ENCODE measurements around the gene DSC2. TPM values are rescaled to one million over a fixed set of nuclear protein-coding genes. Genes with fewer than 3 reads are reported as not detected.
A peak's percentile ranks its signal among the peaks of the same experiment; 100 is the strongest.

Gene DSC2
- 1.9 TPM for polyA plus RNA-seq (2013)

- H3K27me3 ChIP-seq (replicated peaks in 2 of 5; ENCODE audit: control insufficient read depth in 4 of 5, insufficient read depth in 5 of 5, low read length in 4 of 5) = peaks cover 0 to 43% (median 17%) of the 10 kb centered on the region in 5 experiments
- WGBS (ENCODE audit: insufficient coverage) = 5% methylated on average over 44 of the region's 44 CpGs
- no peaks in the 10 kb centered on the region for H3K36me3 ChIP-seq (ENCODE audit: control insufficient read depth in 4 of 4, insufficient read depth in 4 of 4, low read length in 3 of 4)
- peak in 2 of 3 donors; percentile 19 to 43 for DNase-seq
- ChIA-PET POLR2A (no interaction called here), CTCF (no interaction called here)
- peaks cover 4 to 19% (median 16%) of the 10 kb centered on the region in 4 experiments for H3K4me1 ChIP-seq (ENCODE audit: control extremely low read depth in 1 of 4, control insufficient read depth in 4 of 4, insufficient read depth in 4 of 4, low read length in 3 of 4)
- H3K9me3 ChIP-seq (ENCODE audit: control extremely low read depth in 1 of 5, control insufficient read depth in 4 of 5, insufficient read depth in 2 of 5, low read depth in 1 of 5, low read length in 4 of 5) = no peaks in the 10 kb centered on the region
- peak within 1 kb of the TSS in 1 of 2 experiments; percentile 54 for H3K27ac ChIP-seq (ENCODE audit: insufficient read depth in 1 of 2, low read depth in 1 of 2, low read length in 2 of 2, poor library complexity in 1 of 2, severe bottlenecking in 2 of 2)
- H3K4me3 ChIP-seq (ENCODE audit: control insufficient read depth in 1 of 7, extremely low read depth in 1 of 7, insufficient read depth in 4 of 7, low read depth in 2 of 7, low read length in 6 of 7) = peak within 1 kb of the TSS; percentile 54 to 82 (median 66)
Observed at GRCh38 chr18:31102025-31102684, at the start of gene DSC2. DSC2 (minus strand) TSS chr18:31102421; CDS start chr18:31101971, 450 bp downstream.

- peaks cover 0 to 1% (median 0%) of the 10 kb centered on the region in 5 experiments for H3K9me3 ChIP-seq (ENCODE audit: control extremely low read depth in 1 of 5, control insufficient read depth in 4 of 5, insufficient read depth in 2 of 5, low read depth in 1 of 5, low read length in 4 of 5)
- H3K27ac ChIP-seq (ENCODE audit: insufficient read depth in 1 of 2, low read depth in 1 of 2, low read length in 2 of 2, poor library complexity in 1 of 2, severe bottlenecking in 2 of 2) = no peak overlapping the region
- ChIA-PET CTCF (no interaction called here), POLR2A (no interaction called here)
- no peaks in the 10 kb centered on the region for H3K36me3 ChIP-seq (ENCODE audit: control insufficient read depth in 4 of 4, insufficient read depth in 4 of 4, low read length in 3 of 4)
- 92% methylated on average over 1 of the region's 3 CpGs for WGBS (ENCODE audit: insufficient coverage)
- DNase-seq = no peak
- H3K4me3 ChIP-seq (ENCODE audit: control insufficient read depth in 1 of 7, extremely low read depth in 1 of 7, insufficient read depth in 4 of 7, low read depth in 2 of 7, low read length in 6 of 7) = no peak overlapping the region
- no peaks in the 10 kb centered on the region for H3K27me3 ChIP-seq (replicated peaks in 2 of 5; ENCODE audit: control insufficient read depth in 4 of 5, insufficient read depth in 5 of 5, low read length in 4 of 5)
- no peaks in the 10 kb centered on the region for H3K4me1 ChIP-seq (ENCODE audit: control extremely low read depth in 1 of 4, control insufficient read depth in 4 of 4, insufficient read depth in 4 of 4, low read length in 3 of 4)
Observed at GRCh38 chr18:31149351-31149750, 47.1 kb upstream of the DSC2 start.

DNA sequence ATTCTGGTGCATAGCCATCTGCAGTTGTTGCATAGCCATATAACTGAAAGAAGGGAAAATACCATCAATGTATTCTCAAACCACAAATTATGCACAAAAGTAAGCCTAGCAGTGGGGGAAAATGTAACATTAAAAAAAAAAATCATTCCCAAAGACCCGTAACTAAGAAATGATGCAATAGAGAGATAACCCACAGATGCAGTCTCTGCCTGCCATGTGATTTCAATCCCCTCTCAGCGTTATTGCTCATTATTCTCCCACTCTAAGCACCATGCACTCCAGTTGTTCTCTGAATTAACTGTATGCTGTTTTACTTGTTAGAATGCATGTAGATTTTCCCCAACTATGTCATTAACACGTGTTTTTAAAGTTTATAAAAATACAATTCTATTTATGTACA is 46.4 kb upstream of the DSC2 start:
- no peak for DNase-seq
- POLR2A ChIA-PET = no interaction called here
- H3K9me3 ChIP-seq (ENCODE audit: control extremely low read depth in 1 of 5, control insufficient read depth in 4 of 5, insufficient read depth in 2 of 5, low read depth in 1 of 5, low read length in 4 of 5) = peaks cover 0 to 1% (median 0%) of the 10 kb centered on the region in 5 experiments
- 100% methylated on average over 1 of the region's 3 CpGs for WGBS (ENCODE audit: insufficient coverage)
- CTCF ChIA-PET = no interaction called here
- H3K27ac ChIP-seq (ENCODE audit: insufficient read depth in 1 of 2, low read depth in 1 of 2, low read length in 2 of 2, poor library complexity in 1 of 2, severe bottlenecking in 2 of 2) = no peak overlapping the region
- H3K27me3 ChIP-seq (replicated peaks in 2 of 5; ENCODE audit: control insufficient read depth in 4 of 5, insufficient read depth in 5 of 5, low read length in 4 of 5) = no peaks in the 10 kb centered on the region
- H3K4me1 ChIP-seq (ENCODE audit: control extremely low read depth in 1 of 4, control insufficient read depth in 4 of 4, insufficient read depth in 4 of 4, low read length in 3 of 4) = no peaks in the 10 kb centered on the region
- no peaks in the 10 kb centered on the region for H3K36me3 ChIP-seq (ENCODE audit: control insufficient read depth in 4 of 4, insufficient read depth in 4 of 4, low read length in 3 of 4)
- no peak overlapping the region for H3K4me3 ChIP-seq (ENCODE audit: control insufficient read depth in 1 of 7, extremely low read depth in 1 of 7, insufficient read depth in 4 of 7, low read depth in 2 of 7, low read length in 6 of 7)

DNA sequence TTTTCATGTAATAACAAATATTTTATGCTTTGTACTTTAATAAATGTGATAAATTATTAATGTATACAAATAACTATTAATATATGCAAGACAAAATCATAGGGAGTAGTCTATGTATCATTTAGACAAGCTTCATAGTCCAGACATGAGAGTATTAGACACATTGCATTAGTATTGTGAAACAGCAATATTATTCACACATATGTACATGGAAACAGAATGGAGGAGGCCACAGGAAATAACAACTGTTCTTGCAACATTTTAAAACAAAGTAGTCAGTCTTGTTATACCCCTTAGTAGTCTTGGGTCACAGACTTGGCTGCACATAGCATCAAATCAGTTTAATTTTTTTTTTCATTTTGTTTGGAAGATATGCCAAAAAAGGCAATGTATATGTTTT is 44.6 kb upstream of the DSC2 start:
- no peaks in the 10 kb centered on the region for H3K27me3 ChIP-seq (replicated peaks in 2 of 5; ENCODE audit: control insufficient read depth in 4 of 5, insufficient read depth in 5 of 5, low read length in 4 of 5)
- no peak overlapping the region for H3K27ac ChIP-seq (ENCODE audit: insufficient read depth in 1 of 2, low read depth in 1 of 2, low read length in 2 of 2, poor library complexity in 1 of 2, severe bottlenecking in 2 of 2)
- no peak overlapping the region for H3K4me3 ChIP-seq (ENCODE audit: control insufficient read depth in 1 of 7, extremely low read depth in 1 of 7, insufficient read depth in 4 of 7, low read depth in 2 of 7, low read length in 6 of 7)
- no peaks in the 10 kb centered on the region for H3K36me3 ChIP-seq (ENCODE audit: control insufficient read depth in 4 of 4, insufficient read depth in 4 of 4, low read length in 3 of 4)
- H3K9me3 ChIP-seq (ENCODE audit: control extremely low read depth in 1 of 5, control insufficient read depth in 4 of 5, insufficient read depth in 2 of 5, low read depth in 1 of 5, low read length in 4 of 5) = peaks cover 0 to 1% (median 0%) of the 10 kb centered on the region in 5 experiments
- POLR2A ChIA-PET = no interaction called here
- CTCF ChIA-PET = no interaction called here
- DNase-seq = no peak
- H3K4me1 ChIP-seq (ENCODE audit: control extremely low read depth in 1 of 4, control insufficient read depth in 4 of 4, insufficient read depth in 4 of 4, low read length in 3 of 4) = no peaks in the 10 kb centered on the region

- POLR2A ChIA-PET = no interaction called here
- CTCF ChIA-PET = no interaction called here
- H3K27me3 ChIP-seq (replicated peaks in 2 of 5; ENCODE audit: control insufficient read depth in 4 of 5, insufficient read depth in 5 of 5, low read length in 4 of 5) = no peaks in the 10 kb centered on the region
- no peaks in the 10 kb centered on the region for H3K36me3 ChIP-seq (ENCODE audit: control insufficient read depth in 4 of 4, insufficient read depth in 4 of 4, low read length in 3 of 4)
- peaks cover 0 to under 1% (median 0%) of the 10 kb centered on the region in 5 experiments for H3K9me3 ChIP-seq (ENCODE audit: control extremely low read depth in 1 of 5, control insufficient read depth in 4 of 5, insufficient read depth in 2 of 5, low read depth in 1 of 5, low read length in 4 of 5)
- no peak for DNase-seq
- no CpG with 5 or more reads among the region's 3 CpGs for WGBS (ENCODE audit: insufficient coverage)
- H3K4me1 ChIP-seq (ENCODE audit: control extremely low read depth in 1 of 4, control insufficient read depth in 4 of 4, insufficient read depth in 4 of 4, low read length in 3 of 4) = no peaks in the 10 kb centered on the region
- no peak overlapping the region for H3K27ac ChIP-seq (ENCODE audit: insufficient read depth in 1 of 2, low read depth in 1 of 2, low read length in 2 of 2, poor library complexity in 1 of 2, severe bottlenecking in 2 of 2)
- no peak overlapping the region for H3K4me3 ChIP-seq (ENCODE audit: control insufficient read depth in 1 of 7, extremely low read depth in 1 of 7, insufficient read depth in 4 of 7, low read depth in 2 of 7, low read length in 6 of 7)
Observed at GRCh38 chr18:31143025-31143424, 40.8 kb upstream of the DSC2 start.

GRCh38 chr18:31138709-31139108 is 36.5 kb upstream of the DSC2 start:
- Histone ChIP-seq H3K4me3 (ENCODE audit: control insufficient read depth in 1 of 7, extremely low read depth in 1 of 7, insufficient read depth in 4 of 7, low read depth in 2 of 7, low read length in 6 of 7) (no peak overlapping the region), H3K27me3 (replicated peaks in 2 of 5; ENCODE audit: control insufficient read depth in 4 of 5, insufficient read depth in 5 of 5, low read length in 4 of 5) (no peaks in the 10 kb centered on the region), H3K4me1 (ENCODE audit: control extremely low read depth in 1 of 4, control insufficient read depth in 4 of 4, insufficient read depth in 4 of 4, low read length in 3 of 4) (no peaks in the 10 kb centered on the region), H3K9me3 (ENCODE audit: control extremely low read depth in 1 of 5, control insufficient read depth in 4 of 5, insufficient read depth in 2 of 5, low read depth in 1 of 5, low read length in 4 of 5) (no peaks in the 10 kb centered on the region), H3K27ac (ENCODE audit: insufficient read depth in 1 of 2, low read depth in 1 of 2, low read length in 2 of 2, poor library complexity in 1 of 2, severe bottlenecking in 2 of 2) (no peak overlapping the region), H3K36me3 (ENCODE audit: control insufficient read depth in 4 of 4, insufficient read depth in 4 of 4, low read length in 3 of 4) (no peaks in the 10 kb centered on the region)
- ChIA-PET CTCF (interaction anchor here (0.5 kb wide), 1 partner anchor 51 kb away, joined by 3 read pairs; no protein-coding TSS in a partner anchor), POLR2A (no interaction called here)
- DNase-seq = no peak
- WGBS (ENCODE audit: insufficient coverage) = no CpG with 5 or more reads among the region's 1 CpG

GRCh38 chr18:31134988-31135529 is 32.8 kb upstream of the DSC2 start:
- 100% methylated on average over 4 of the region's 4 CpGs for WGBS (ENCODE audit: insufficient coverage)
- Histone ChIP-seq H3K4me3 (ENCODE audit: control insufficient read depth in 1 of 7, extremely low read depth in 1 of 7, insufficient read depth in 4 of 7, low read depth in 2 of 7, low read length in 6 of 7) (no peak overlapping the region), H3K9me3 (ENCODE audit: control extremely low read depth in 1 of 5, control insufficient read depth in 4 of 5, insufficient read depth in 2 of 5, low read depth in 1 of 5, low read length in 4 of 5) (no peaks in the 10 kb centered on the region), H3K27me3 (replicated peaks in 2 of 5; ENCODE audit: control insufficient read depth in 4 of 5, insufficient read depth in 5 of 5, low read length in 4 of 5) (no peaks in the 10 kb centered on the region), H3K27ac (ENCODE audit: insufficient read depth in 1 of 2, low read depth in 1 of 2, low read length in 2 of 2, poor library complexity in 1 of 2, severe bottlenecking in 2 of 2) (no peak overlapping the region), H3K36me3 (ENCODE audit: control insufficient read depth in 4 of 4, insufficient read depth in 4 of 4, low read length in 3 of 4) (no peaks in the 10 kb centered on the region), H3K4me1 (ENCODE audit: control extremely low read depth in 1 of 4, control insufficient read depth in 4 of 4, insufficient read depth in 4 of 4, low read length in 3 of 4) (no peaks in the 10 kb centered on the region)
- ChIA-PET CTCF (no interaction called here), POLR2A (no interaction called here)
- DNase-seq = no peak

Data from common myeloid progenitor, CD34-positive (primary cell).